Body of pancreas (tissue), 4 donors: ENCODE measurements around the gene SIK3.

Source experiments
- POLR2A ChIP-seq, 3 donors: fragments of 450-650 bp; IDR thresholded peaks; one replicate each; pipeline ENCODE4 v1.6.1; 2016; ENCODE audit warnings: antibody characterized with exemption in 3 of 3, mild to moderate bottlenecking in 2 of 3
- TF ChIP-seq, protein P1 (sequence below), 7 experiments: fragments of 450-650 bp in 4 of 7; fragments of 200-600 bp in 3 of 7; sonication (generic) in 3 of 7; IDR thresholded peaks; one replicate each; pipeline ENCODE4 v1.5.1; 2016 to 2019; ENCODE audit warnings: antibody characterized with exemption in 7 of 7

DNA sequence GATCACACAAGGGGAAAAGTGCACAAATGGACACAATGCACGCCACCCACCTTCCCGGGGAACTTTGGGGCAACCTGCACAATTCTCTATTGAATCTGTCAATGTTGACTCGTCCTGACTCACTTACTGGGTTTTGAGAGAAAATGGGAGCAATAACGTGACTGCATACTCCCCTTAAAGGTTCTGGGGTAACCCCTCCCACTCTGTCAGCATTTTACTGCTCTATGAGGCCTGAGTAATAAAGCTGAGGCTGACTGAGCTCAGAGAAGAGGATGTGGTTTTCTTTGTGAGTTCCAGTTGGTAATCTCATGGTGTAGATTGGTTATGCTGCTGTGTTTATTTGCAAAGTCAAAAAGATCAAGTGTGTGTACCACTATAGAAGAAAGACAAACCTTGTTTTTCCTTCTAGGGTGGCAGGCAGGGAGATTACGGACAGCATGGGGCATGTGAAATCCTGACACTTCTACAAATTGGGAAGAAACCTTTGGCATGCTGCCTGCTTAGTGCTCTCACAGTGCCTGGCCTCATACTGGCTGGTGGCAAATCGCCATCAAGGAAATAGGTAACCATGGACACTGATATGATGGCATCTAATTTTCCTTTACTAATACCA, 244.7 kb downstream of the SIK3 start:
- TF ChIP-seq, protein P1, sequence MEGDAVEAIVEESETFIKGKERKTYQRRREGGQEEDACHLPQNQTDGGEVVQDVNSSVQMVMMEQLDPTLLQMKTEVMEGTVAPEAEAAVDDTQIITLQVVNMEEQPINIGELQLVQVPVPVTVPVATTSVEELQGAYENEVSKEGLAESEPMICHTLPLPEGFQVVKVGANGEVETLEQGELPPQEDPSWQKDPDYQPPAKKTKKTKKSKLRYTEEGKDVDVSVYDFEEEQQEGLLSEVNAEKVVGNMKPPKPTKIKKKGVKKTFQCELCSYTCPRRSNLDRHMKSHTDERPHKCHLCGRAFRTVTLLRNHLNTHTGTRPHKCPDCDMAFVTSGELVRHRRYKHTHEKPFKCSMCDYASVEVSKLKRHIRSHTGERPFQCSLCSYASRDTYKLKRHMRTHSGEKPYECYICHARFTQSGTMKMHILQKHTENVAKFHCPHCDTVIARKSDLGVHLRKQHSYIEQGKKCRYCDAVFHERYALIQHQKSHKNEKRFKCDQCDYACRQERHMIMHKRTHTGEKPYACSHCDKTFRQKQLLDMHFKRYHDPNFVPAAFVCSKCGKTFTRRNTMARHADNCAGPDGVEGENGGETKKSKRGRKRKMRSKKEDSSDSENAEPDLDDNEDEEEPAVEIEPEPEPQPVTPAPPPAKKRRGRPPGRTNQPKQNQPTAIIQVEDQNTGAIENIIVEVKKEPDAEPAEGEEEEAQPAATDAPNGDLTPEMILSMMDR (IDR thresholded peaks at IDR 0.05): no peak
- no peak for TF ChIP-seq POLR2A (IDR thresholded peaks at IDR 0.05)
